Measurements from ENCODE around the gene PATZ1. TPM values are rescaled to one million over a fixed set of nuclear protein-coding genes. Genes with fewer than 3 reads are reported as not detected.

The PATZ1 gene
- total and polyA plus RNA-seq, 2 of the 4 experiments (the other 2 are of a cell fraction) = 6.5 to 10.5 TPM

DNA sequence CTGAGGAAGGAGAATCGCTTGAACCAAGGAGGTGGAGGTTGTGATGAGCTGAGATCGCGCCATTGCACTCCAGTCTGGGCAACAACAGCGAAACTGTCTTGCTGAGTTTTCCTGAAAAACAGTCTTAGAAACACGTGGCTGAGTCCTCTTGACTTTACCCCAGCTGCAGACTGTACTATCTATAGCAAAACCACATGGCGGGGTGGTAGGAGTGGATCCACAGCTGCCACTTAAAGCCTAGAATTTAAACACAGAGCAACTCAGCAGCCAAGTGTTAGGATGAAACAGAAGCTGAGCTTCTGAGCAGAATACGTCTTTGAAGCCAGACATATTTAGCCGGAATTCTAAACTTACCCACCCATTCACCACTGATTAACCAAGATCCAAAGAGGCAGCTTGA lies 14.1 kb downstream of the PATZ1 start:
- H3K9ac ChIP-seq (ENCODE audit: low read depth, low read length) = no peak overlapping the region
- dilution Hi-C loops (cut with HindIII; ENCODE audit: low sequenced_read_pairs, unreplicated experiment) = no loop called here
- H2AK5ac ChIP-seq (ENCODE audit: low read depth, low read length) = no peak overlapping the region
- peaks cover 60% of the 10 kb centered on the region for H3K36me3 ChIP-seq (ENCODE audit: control insufficient read depth, insufficient read depth, low read length)
- no peak for TF ChIP-seq POLR2A (IDR thresholded peaks at IDR 0.05; ENCODE audit: low read depth, low read length)
- TF ChIP-seq, protein P1, sequence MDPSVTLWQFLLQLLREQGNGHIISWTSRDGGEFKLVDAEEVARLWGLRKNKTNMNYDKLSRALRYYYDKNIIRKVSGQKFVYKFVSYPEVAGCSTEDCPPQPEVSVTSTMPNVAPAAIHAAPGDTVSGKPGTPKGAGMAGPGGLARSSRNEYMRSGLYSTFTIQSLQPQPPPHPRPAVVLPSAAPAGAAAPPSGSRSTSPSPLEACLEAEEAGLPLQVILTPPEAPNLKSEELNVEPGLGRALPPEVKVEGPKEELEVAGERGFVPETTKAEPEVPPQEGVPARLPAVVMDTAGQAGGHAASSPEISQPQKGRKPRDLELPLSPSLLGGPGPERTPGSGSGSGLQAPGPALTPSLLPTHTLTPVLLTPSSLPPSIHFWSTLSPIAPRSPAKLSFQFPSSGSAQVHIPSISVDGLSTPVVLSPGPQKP (IDR thresholded peaks at IDR 0.05; ENCODE audit: borderline replicate concordance, low read depth, low read length) = no peak
- TF ChIP-seq MAZ (IDR thresholded peaks at IDR 0.05; ENCODE audit: borderline replicate concordance, low read depth, low read length) = no peak
- TF ChIP-seq, protein P2, sequence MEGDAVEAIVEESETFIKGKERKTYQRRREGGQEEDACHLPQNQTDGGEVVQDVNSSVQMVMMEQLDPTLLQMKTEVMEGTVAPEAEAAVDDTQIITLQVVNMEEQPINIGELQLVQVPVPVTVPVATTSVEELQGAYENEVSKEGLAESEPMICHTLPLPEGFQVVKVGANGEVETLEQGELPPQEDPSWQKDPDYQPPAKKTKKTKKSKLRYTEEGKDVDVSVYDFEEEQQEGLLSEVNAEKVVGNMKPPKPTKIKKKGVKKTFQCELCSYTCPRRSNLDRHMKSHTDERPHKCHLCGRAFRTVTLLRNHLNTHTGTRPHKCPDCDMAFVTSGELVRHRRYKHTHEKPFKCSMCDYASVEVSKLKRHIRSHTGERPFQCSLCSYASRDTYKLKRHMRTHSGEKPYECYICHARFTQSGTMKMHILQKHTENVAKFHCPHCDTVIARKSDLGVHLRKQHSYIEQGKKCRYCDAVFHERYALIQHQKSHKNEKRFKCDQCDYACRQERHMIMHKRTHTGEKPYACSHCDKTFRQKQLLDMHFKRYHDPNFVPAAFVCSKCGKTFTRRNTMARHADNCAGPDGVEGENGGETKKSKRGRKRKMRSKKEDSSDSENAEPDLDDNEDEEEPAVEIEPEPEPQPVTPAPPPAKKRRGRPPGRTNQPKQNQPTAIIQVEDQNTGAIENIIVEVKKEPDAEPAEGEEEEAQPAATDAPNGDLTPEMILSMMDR (conservative IDR thresholded peaks at IDR 0.05; ENCODE audit: low read depth, low read length) = no peak
- TF ChIP-seq BHLHE40 (IDR thresholded peaks at IDR 0.05; ENCODE audit: low read depth, low read length) = no peak
- no peak for TF ChIP-seq CEBPB (IDR thresholded peaks at IDR 0.05; ENCODE audit: low read depth, low read length)
- no peak for TF ChIP-seq SMC3 (IDR thresholded peaks at IDR 0.05; ENCODE audit: low read depth, low read length)
- no peak for TF ChIP-seq NFE2L2 (IDR thresholded peaks at IDR 0.05; ENCODE audit: low read depth, low read length)
- TF ChIP-seq CHD1 (IDR thresholded peaks at IDR 0.05; ENCODE audit: low read depth, low read length) = no peak
- no peak for TF ChIP-seq RCOR1 (IDR thresholded peaks at IDR 0.05; ENCODE audit: insufficient replicate concordance, low read length)
- TF ChIP-seq MAFK (IDR thresholded peaks at IDR 0.05; ENCODE audit: low read depth, low read length) = no peak
- TF ChIP-seq RAD21 (IDR thresholded peaks at IDR 0.05; ENCODE audit: low read length) = no peak
- no peak overlapping the region for H3K27ac ChIP-seq (ENCODE audit: insufficient read depth, low read length)
- H2BK15ac ChIP-seq (ENCODE audit: low read depth, low read length) = no peak overlapping the region
- intact Hi-C loops (cut with micrococcal nuclease) = no loop called here
- ChIA-PET CTCF (interaction anchor here (1.2 kb wide), 1 partner anchor 18 kb away, joined by 4 read pairs; no protein-coding TSS in a partner anchor), POLR2A (ENCODE audit: unreplicated experiment) (no interaction called here)
- H3K4me2 ChIP-seq (ENCODE audit: low read depth, low read length) = no peak overlapping the region
- no peak overlapping the region for H3K4me3 ChIP-seq (ENCODE audit: insufficient read depth, low read depth, low read length)
- peaks cover 3% of the 10 kb centered on the region for H3K4me1 ChIP-seq (ENCODE audit: control insufficient read depth, insufficient read depth, low read length)
- in situ Hi-C loops (cut with MboI; ENCODE audit: low sequenced_read_pairs) = no loop called here
- no peak overlapping the region for H2AFZ ChIP-seq (replicated peaks; ENCODE audit: low read length, poor library complexity)
- WGBS, 2 experiments (ENCODE audit: extremely low coverage in 2 of 2, insufficient read length in 1 of 2) = 92% methylated on average over 4 of the region's 8 CpGs; no CpG with 5 or more reads in 1 of the 2 experiments
- H2BK20ac ChIP-seq (ENCODE audit: low read depth, low read length) = no peak overlapping the region
- no peak overlapping the region for H3K14ac ChIP-seq (replicated peaks; ENCODE audit: low read depth, low read length)
- H3K9me3 ChIP-seq (ENCODE audit: control insufficient read depth, insufficient read depth, low read length) = no peaks in the 10 kb centered on the region
- H3K18ac ChIP-seq (ENCODE audit: low read depth, low read length) = no peak overlapping the region
- no peak overlapping the region for H4K8ac ChIP-seq (ENCODE audit: low read depth in 2 of 2, low read length in 2 of 2)
- no peak overlapping the region for H3K4ac ChIP-seq (ENCODE audit: low read depth, low read length)
- H4K5ac ChIP-seq (ENCODE audit: low read depth, low read length) = no peak overlapping the region
- H3K23ac ChIP-seq (ENCODE audit: low read depth, low read length) = no peak overlapping the region
- no peak overlapping the region for H2BK120ac ChIP-seq (ENCODE audit: low read depth, low read length)
- H2AK9ac ChIP-seq (replicated peaks; ENCODE audit: low read depth, low read length, poor library complexity) = no peak overlapping the region
- H3K56ac ChIP-seq (ENCODE audit: extremely low read depth, insufficient read depth, low read length) = no peak overlapping the region
- no peaks in the 10 kb centered on the region for H3K27me3 ChIP-seq (ENCODE audit: control insufficient read depth, insufficient read depth, low read length)
- no peak overlapping the region for H2BK5ac ChIP-seq (ENCODE audit: low read depth, low read length, poor library complexity, severe bottlenecking)
- H3K9me1 ChIP-seq (ENCODE audit: insufficient read depth, low read length) = peaks cover 18% of the 10 kb centered on the region
- DNase-seq (no peak), ATAC-seq (ENCODE audit: low read depth) (no peak)
- peaks cover 17% of the 10 kb centered on the region; the same call in 1 of the 2 replicates for H4K20me1 ChIP-seq (ENCODE audit: insufficient read depth, low read length)
- no peak overlapping the region for H4K91ac ChIP-seq (ENCODE audit: insufficient read depth, low read depth, low read length)
- no TSS peak for BruUV-seq (replicated peaks)
- H3K79me1 ChIP-seq (ENCODE audit: low read depth in 1 of 2, low read length in 2 of 2) = peaks cover 11 to 58% of the 10 kb centered on the region in 2 experiments

Measured in IMR-90 (cell line).